Duodenal mucosa (tissue), 2 donors: ENCODE measurements around the gene HMCN1.

ENCODE experiments used
- H3K27ac ChIP-seq: one replicate; pipeline ENCODE4 v1.7.0; 2013; ENCODE audit warnings: low read depth, low read length
- H3K27me3 ChIP-seq, 2 donors: one replicate each; pipeline ENCODE4 v1.7.0; 2013; ENCODE audit warnings: low read length in 2 of 2, control low read depth in 1 of 2; ENCODE audit not compliant: insufficient read depth in 2 of 2, control insufficient read depth in 1 of 2
- H3K36me3 ChIP-seq, 2 donors: one replicate each; pipeline ENCODE4 v1.7.0; 2013; ENCODE audit warnings: low read length in 2 of 2, control low read depth in 1 of 2; ENCODE audit not compliant: insufficient read depth in 2 of 2, control insufficient read depth in 1 of 2
- H3K4me1 ChIP-seq, 2 donors: one replicate each; pipeline ENCODE4 v1.7.0; 2013; ENCODE audit warnings: low read length in 2 of 2, control low read depth in 1 of 2; ENCODE audit not compliant: insufficient read depth in 2 of 2, control insufficient read depth in 1 of 2
- H3K4me3 ChIP-seq, 2 donors: one replicate each; pipeline ENCODE4 v1.7.0; 2013; ENCODE audit warnings: low read length in 2 of 2, low read depth in 1 of 2
- H3K9ac ChIP-seq, 2 donors: one replicate each; pipeline ENCODE4 v1.7.0; 2013; ENCODE audit warnings: low read length in 2 of 2, low read depth in 1 of 2
- H3K9me3 ChIP-seq, 2 donors: one replicate each; pipeline ENCODE4 v1.7.0; 2013; ENCODE audit warnings: low read length in 2 of 2, control low read depth in 1 of 2; ENCODE audit not compliant: control insufficient read depth in 1 of 2

HMCN1 gene

GRCh38 chr1:185987611-185988321 is 253.6 kb downstream of the HMCN1 start:
- Histone ChIP-seq H3K4me3 (no peak overlapping the region), H3K9ac (no peak overlapping the region), H3K27ac (no peak overlapping the region), H3K27me3 (no peaks in the 10 kb centered on the region), H3K36me3 (no peaks in the 10 kb centered on the region), H3K9me3 (no peaks in the 10 kb centered on the region), H3K4me1 (no peaks in the 10 kb centered on the region)

- Histone ChIP-seq H3K27ac (no peak overlapping the region), H3K9ac (no peak overlapping the region), H3K27me3 (no peaks in the 10 kb centered on the region), H3K4me3 (no peak overlapping the region), H3K9me3 (no peaks in the 10 kb centered on the region), H3K36me3 (no peaks in the 10 kb centered on the region), H3K4me1 (no peaks in the 10 kb centered on the region)
These were observed 256.4 kb downstream of the HMCN1 start for GRCh38 chr1:185990565-185990964.

DNA sequence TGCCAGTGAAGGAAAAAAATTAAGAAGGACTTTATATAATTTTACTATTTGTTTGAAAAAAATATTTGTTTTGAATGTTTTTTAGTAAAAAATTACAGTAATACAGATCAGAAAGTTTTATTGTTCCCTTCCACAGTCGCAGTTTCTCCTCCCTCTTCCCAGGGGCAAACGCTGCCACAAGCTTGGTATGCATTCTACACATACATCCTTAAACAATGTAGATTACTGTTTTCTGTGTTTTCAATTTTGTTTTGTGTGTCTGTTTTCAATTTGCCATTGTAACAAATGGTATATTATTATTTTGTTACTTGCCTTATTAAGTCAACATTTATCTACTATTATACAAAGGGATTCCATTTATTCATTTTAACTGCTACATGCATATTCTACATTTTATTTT is 257.1 kb downstream of the HMCN1 start:
- H3K4me1 ChIP-seq = no peaks in the 10 kb centered on the region
- no peaks in the 10 kb centered on the region for H3K27me3 ChIP-seq
- H3K9me3 ChIP-seq = no peaks in the 10 kb centered on the region
- H3K27ac ChIP-seq = no peak overlapping the region
- no peak overlapping the region for H3K9ac ChIP-seq
- no peaks in the 10 kb centered on the region for H3K36me3 ChIP-seq
- H3K4me3 ChIP-seq = no peak overlapping the region

GRCh38 chr1:185996211-185996610 is 262.0 kb downstream of the HMCN1 start:
- no peaks in the 10 kb centered on the region for H3K27me3 ChIP-seq
- H3K4me3 ChIP-seq = no peak overlapping the region
- no peaks in the 10 kb centered on the region for H3K4me1 ChIP-seq
- no peak overlapping the region for H3K27ac ChIP-seq
- no peaks in the 10 kb centered on the region for H3K36me3 ChIP-seq
- no peaks in the 10 kb centered on the region for H3K9me3 ChIP-seq
- no peak overlapping the region for H3K9ac ChIP-seq

- no peak overlapping the region for H3K27ac ChIP-seq
- no peaks in the 10 kb centered on the region for H3K27me3 ChIP-seq
- H3K4me3 ChIP-seq = no peak overlapping the region
- no peaks in the 10 kb centered on the region for H3K36me3 ChIP-seq
- H3K9me3 ChIP-seq = no peaks in the 10 kb centered on the region
- no peaks in the 10 kb centered on the region for H3K4me1 ChIP-seq
- H3K9ac ChIP-seq = no peak overlapping the region
These were observed 264.2 kb downstream of the HMCN1 start for GRCh38 chr1:185998391-185998790.

DNA sequence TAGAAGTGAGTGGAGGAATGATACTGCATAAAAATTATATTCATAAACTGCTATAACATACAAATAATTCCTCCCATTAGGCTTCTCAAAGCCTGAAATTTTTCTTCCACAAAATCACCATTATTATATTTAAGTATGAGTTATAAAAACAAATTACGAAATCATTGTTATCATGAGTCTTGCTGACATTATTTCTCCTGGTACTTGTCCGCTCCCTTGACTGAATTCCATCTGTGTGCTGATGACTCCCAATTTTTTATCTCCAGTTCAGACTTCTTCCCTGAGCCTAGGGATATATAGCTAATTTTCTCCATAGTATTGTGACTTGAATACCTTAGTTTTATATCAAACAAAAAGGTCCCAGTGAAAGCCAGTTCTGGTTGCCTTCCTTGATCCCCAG is 268.2 kb downstream of the HMCN1 start:
- Histone ChIP-seq H3K27me3 (no peaks in the 10 kb centered on the region), H3K9me3 (no peaks in the 10 kb centered on the region), H3K27ac (no peak overlapping the region), H3K4me1 (no peaks in the 10 kb centered on the region), H3K4me3 (no peak overlapping the region), H3K9ac (no peak overlapping the region), H3K36me3 (no peaks in the 10 kb centered on the region)

GRCh38 chr1:186009039-186009737 is 275.0 kb downstream of the HMCN1 start:
- Histone ChIP-seq H3K9ac (no peak overlapping the region), H3K9me3 (no peaks in the 10 kb centered on the region), H3K36me3 (no peaks in the 10 kb centered on the region), H3K27me3 (no peaks in the 10 kb centered on the region), H3K4me3 (no peak overlapping the region), H3K4me1 (no peaks in the 10 kb centered on the region), H3K27ac (no peak overlapping the region)

DNA sequence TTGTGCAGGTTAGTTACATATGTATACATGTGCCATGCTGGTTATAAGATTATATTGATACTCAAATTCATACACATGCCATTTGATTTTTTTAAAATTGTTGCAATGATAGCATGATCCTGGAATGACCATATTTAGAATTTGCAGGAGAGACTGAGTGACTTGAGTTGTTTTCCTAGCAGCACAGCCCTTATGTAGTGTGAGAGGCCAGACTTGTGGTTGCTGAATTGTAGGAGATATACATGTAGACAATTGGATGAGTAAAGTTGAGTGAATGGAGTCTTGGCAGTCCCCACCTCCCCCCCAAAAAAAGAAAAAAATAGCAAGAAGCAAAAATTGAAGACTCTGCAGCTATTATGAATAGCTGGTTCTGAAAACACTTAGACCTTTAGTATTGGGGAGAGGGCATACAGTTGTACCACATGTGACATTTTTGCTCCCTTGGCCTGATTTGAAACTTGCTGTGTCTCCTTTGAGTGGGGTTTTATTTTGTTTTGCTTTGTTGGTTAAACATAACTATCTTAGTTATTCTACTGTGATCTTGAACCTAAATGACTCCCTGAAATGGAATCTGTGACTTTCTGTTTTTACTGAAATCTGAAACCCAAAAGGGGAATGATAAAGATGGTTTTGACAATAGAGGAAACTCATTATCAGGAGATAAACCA is 280.3 kb downstream of the HMCN1 start:
- Histone ChIP-seq H3K9ac (no peak overlapping the region), H3K36me3 (no peaks in the 10 kb centered on the region), H3K27me3 (no peaks in the 10 kb centered on the region), H3K4me3 (no peak overlapping the region), H3K4me1 (no peaks in the 10 kb centered on the region), H3K27ac (no peak overlapping the region), H3K9me3 (no peaks in the 10 kb centered on the region)

DNA sequence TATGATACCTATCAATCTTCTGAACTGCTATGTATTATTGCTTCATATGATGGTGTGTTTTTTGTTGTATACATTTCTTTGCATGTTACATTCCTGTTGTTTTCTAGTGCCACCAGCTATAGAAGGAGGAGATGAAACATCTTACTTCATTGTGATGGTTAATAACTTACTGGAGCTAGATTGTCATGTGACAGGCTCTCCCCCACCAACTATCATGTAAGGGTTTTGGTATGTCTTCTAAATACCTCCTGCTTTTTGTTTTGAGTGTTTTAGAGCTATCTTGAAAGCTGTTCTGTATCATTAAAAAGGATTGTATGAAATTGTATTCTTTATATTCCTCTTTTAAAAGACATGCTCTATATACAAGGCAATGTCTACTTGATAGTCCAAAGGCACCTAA is 282.7 kb downstream of the HMCN1 start:
- Histone ChIP-seq H3K36me3 (no peaks in the 10 kb centered on the region), H3K4me3 (no peak overlapping the region), H3K9me3 (no peaks in the 10 kb centered on the region), H3K9ac (no peak overlapping the region), H3K4me1 (no peaks in the 10 kb centered on the region), H3K27ac (no peak overlapping the region), H3K27me3 (no peaks in the 10 kb centered on the region)

DNA sequence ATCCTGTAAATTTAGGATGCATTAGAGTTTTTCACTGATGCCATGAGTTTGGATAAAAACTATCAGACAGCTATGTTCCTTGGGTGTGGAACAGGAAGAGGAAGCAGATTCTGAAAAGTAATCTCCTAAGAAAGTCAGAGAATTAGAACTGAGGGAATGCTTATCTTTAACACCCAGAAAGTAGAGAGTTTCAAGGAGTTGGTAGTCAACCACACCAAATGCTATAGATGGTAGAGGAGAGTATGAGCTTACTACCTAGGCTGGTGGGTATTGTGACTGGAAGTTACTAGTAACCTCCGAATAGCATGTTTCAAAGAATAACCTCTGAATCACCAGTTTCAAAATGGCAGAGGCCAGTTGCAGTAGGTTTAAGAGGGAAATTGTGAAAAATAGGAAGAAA is 288.0 kb downstream of the HMCN1 start:
- Histone ChIP-seq H3K36me3 (no peaks in the 10 kb centered on the region), H3K27me3 (no peaks in the 10 kb centered on the region), H3K27ac (no peak overlapping the region), H3K9me3 (no peaks in the 10 kb centered on the region), H3K9ac (no peak overlapping the region), H3K4me3 (no peak overlapping the region), H3K4me1 (no peaks in the 10 kb centered on the region)
